Activated CD8-positive, alpha-beta memory T cell treated with anti-CD3 and anti-CD28 coated beads, Interleukin-2, amount 50 U/mL, for 1 hour (primary cell): ENCODE results near the gene SEMA7A.
"Not testable (repeated sequence)": the region's sequence is repeated elsewhere in the genome, so short reads cannot be mapped to it uniquely, and the experiment has no call there.

Experiments used
- DNase-seq: peaks from one replicate; pipeline ENCODE4 v3.0.0-alpha.2; 2020; ENCODE audit errors: extremely low read depth

The SEMA7A gene

GRCh38 chr15:74373056-74373650 is 60.6 kb downstream of the SEMA7A start:
- no peak for DNase-seq

- DNase-seq = no peak
Observed at GRCh38 chr15:74370471-74370870, 63.3 kb downstream of the SEMA7A start.

- DNase-seq = no peak
Observed at GRCh38 chr15:74369756-74370155, 64.0 kb downstream of the SEMA7A start.

GRCh38 chr15:74369084-74369745 is 64.5 kb downstream of the SEMA7A start:
- DNase-seq = no peak

GRCh38 chr15:74368121-74368520 is 65.6 kb downstream of the SEMA7A start:
- DNase-seq = no peak

- DNase-seq = no peak
Observed at GRCh38 chr15:74367296-74367854, 66.4 kb downstream of the SEMA7A start, which contains the start of gene CYP11A1. TSS of gene CYP11A1 (minus strand) at chr15:74367646. CDS start at chr15:74367585, 61 bp downstream.

GRCh38 chr15:74365598-74366445 is 67.9 kb downstream of the SEMA7A start:
- DNase-seq = no peak

GRCh38 chr15:74364936-74365597 is 68.7 kb downstream of the SEMA7A start:
- DNase-seq = no peak

GRCh38 chr15:74362482-74362881 is 71.3 kb downstream of the SEMA7A start:
- DNase-seq = no peak

GRCh38 chr15:74360855-74361254 is 72.9 kb downstream of the SEMA7A start:
- DNase-seq = not testable (repeated sequence)

GRCh38 chr15:74359376-74359775 is 74.4 kb downstream of the SEMA7A start:
- not testable (repeated sequence) for DNase-seq
